GM12878 (cell line): ENCODE measurements around the gene ZNF366.

Experiments
- CREB1 ChIP-seq: IDR thresholded peaks from 2 replicates; pipeline ENCODE4 v1.6.1; 2012; ENCODE audit warnings: low read depth, mild to moderate bottlenecking, inconsistent platforms
- HDAC2 ChIP-seq: fragments of 200-600 bp; sonication (generic); IDR thresholded peaks from 2 replicates; pipeline ENCODE4 v1.6.1; 2017
- POLR2A ChIP-seq: IDR thresholded peaks from 2 replicates; pipeline ENCODE4 v1.6.1; 2011; ENCODE audit warnings: low read depth, mild to moderate bottlenecking, low read length
- RFX5 ChIP-seq: IDR thresholded peaks from 2 replicates; pipeline ENCODE4 v1.6.1; 2011; ENCODE audit warnings: low read depth, low read length, improper control_type of control experiment
- TCF7 ChIP-seq: IDR thresholded peaks from 2 replicates; pipeline ENCODE4 v1.6.1; 2014; ENCODE audit warnings: antibody characterized with exemption, borderline replicate concordance
- USF2 ChIP-seq: IDR thresholded peaks from 2 replicates; pipeline ENCODE4 v1.6.1; 2011; ENCODE audit warnings: low read depth, low read length, improper control_type of control experiment, borderline replicate concordance
- ZNF274 ChIP-seq: IDR thresholded peaks from one replicate; pipeline ENCODE4 v1.8.0; 2011; ENCODE audit not compliant: insufficient read length, insufficient read depth

GRCh38 chr5:72515211-72515610 is 8.0 kb upstream of the ZNF366 start:
- TF ChIP-seq POLR2A (no peak), HDAC2 (no peak), ZNF274 (no peak), TCF7 (no peak), CREB1 (no peak), RFX5 (no peak), USF2 (no peak)
